Thyroid gland (tissue), 4 donors: ENCODE measurements around the gene HIVEP2. TPM values are rescaled to one million over a fixed set of nuclear protein-coding genes. Genes with fewer than 3 reads are reported as not detected.

Experiments
- DNase-seq, 2 donors: peaks; one replicate each; pipeline ENCODE4 v3.0.0-alpha.2; 2019
- H3K27ac ChIP-seq, 3 donors: fragments of 200-600 bp; sonication (generic); 1 replicate in 2 of 3; 2 replicates in 1 of 3; pipeline ENCODE4 v1.5.1; 2016 to 2019; ENCODE audit warnings: mild to moderate bottlenecking in 1 of 3, moderate library complexity in 1 of 3
- H3K27me3 ChIP-seq: fragments of 200-600 bp; sonication (generic); one replicate; pipeline ENCODE4 v1.5.1; 2019
- H3K36me3 ChIP-seq, 2 donors: fragments of 200-600 bp; sonication (generic); one replicate each; pipeline ENCODE4 v1.5.1; 2016 to 2019
- H3K4me1 ChIP-seq, 2 donors: fragments of 200-600 bp; sonication (generic); one replicate each; pipeline ENCODE4 v1.5.1; 2017 to 2019
- H3K4me3 ChIP-seq, 3 donors: fragments of 200-600 bp; sonication (generic); replicated peaks in 1 of 3; 1 replicate in 2 of 3; 2 replicates in 1 of 3; pipeline ENCODE4 v1.5.1; 2016; ENCODE audit warnings: mild to moderate bottlenecking in 1 of 3
- H3K9me3 ChIP-seq: fragments of 200-600 bp; sonication (generic); one replicate; pipeline ENCODE4 v1.5.1; 2017
- POLR2A ChIP-seq, 2 donors: fragments of 450-650 bp; IDR thresholded peaks; one replicate each; pipeline ENCODE4 v1.6.1; 2017; ENCODE audit warnings: antibody characterized with exemption in 2 of 2, mild to moderate bottlenecking in 2 of 2, moderate library complexity in 1 of 2
- WGBS, 2 donors: methylation state at CpG; one replicate each; pipeline ENCODE4 v1.1.5; 2017; 5-methylcytosine and 5-hydroxymethylcytosine counted together
- intact Hi-C: fragments of 100-400 bp; cut with DNase I; formaldehyde crosslinking; loops from one replicate; pipeline ENCODE4 v1.15.1; 2023
- total RNA-seq, 4 donors: library from RNA; depleted of rRNA; stranded (reverse); fragments of >200 nt; gene quantifications; one replicate each; pipeline ENCODE4 v1.2.3, GENCODE V29; 2016
- TF ChIP-seq, protein P1 (sequence below), 6 experiments: fragments of 200-600 bp in 3 of 6; fragments of 450-650 bp in 3 of 6; sonication (generic) in 3 of 6; IDR thresholded peaks; one replicate each; pipeline ENCODE4 v1.5.1; 2016 to 2019; ENCODE audit warnings: antibody characterized with exemption in 6 of 6, mild to moderate bottlenecking in 2 of 6, inconsistent platforms in 1 of 6, moderate library complexity in 1 of 6

Gene HIVEP2
- total RNA-seq, 4 donors from 2014 or later, result 23.3 to 41.8 (median 26.4) TPM

DNA sequence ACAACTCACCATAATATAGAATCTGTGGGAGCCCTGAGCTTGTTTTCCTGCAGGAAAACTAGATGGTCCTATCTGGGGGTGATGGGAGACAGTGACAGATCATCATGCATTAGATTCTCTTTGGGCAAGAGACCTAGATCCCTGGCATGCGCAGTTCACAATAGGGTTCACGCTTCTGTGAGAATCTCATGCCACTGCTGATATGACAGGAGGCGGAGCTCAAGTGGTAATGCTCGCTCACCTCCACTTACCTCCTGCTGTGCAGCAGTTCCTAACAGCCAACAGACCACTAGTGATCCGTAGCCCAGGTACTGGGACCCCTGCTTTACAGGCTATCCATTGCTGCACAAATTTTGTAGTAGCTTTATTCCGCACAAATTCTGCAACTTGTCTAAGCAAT is 84.5 kb downstream of the HIVEP2 start:
- intact Hi-C loops, result no loop called here
- Histone ChIP-seq H3K4me3 (no peak overlapping the region), H3K9me3 (no peaks in the 10 kb centered on the region), H3K4me1 (no peaks in the 10 kb centered on the region), H3K27me3 (no peaks in the 10 kb centered on the region), H3K27ac (no peak overlapping the region), H3K36me3 (no peaks in the 10 kb centered on the region)
- DNase-seq, result no peak
- 94 to 97% methylated on average over 6 of the region's 6 CpGs for whole genome bisulfite sequencing, 2 donors
- TF ChIP-seq, protein P1, sequence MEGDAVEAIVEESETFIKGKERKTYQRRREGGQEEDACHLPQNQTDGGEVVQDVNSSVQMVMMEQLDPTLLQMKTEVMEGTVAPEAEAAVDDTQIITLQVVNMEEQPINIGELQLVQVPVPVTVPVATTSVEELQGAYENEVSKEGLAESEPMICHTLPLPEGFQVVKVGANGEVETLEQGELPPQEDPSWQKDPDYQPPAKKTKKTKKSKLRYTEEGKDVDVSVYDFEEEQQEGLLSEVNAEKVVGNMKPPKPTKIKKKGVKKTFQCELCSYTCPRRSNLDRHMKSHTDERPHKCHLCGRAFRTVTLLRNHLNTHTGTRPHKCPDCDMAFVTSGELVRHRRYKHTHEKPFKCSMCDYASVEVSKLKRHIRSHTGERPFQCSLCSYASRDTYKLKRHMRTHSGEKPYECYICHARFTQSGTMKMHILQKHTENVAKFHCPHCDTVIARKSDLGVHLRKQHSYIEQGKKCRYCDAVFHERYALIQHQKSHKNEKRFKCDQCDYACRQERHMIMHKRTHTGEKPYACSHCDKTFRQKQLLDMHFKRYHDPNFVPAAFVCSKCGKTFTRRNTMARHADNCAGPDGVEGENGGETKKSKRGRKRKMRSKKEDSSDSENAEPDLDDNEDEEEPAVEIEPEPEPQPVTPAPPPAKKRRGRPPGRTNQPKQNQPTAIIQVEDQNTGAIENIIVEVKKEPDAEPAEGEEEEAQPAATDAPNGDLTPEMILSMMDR (IDR thresholded peaks at IDR 0.05), result no peak
- TF ChIP-seq POLR2A (IDR thresholded peaks at IDR 0.05), result no peak

DNA sequence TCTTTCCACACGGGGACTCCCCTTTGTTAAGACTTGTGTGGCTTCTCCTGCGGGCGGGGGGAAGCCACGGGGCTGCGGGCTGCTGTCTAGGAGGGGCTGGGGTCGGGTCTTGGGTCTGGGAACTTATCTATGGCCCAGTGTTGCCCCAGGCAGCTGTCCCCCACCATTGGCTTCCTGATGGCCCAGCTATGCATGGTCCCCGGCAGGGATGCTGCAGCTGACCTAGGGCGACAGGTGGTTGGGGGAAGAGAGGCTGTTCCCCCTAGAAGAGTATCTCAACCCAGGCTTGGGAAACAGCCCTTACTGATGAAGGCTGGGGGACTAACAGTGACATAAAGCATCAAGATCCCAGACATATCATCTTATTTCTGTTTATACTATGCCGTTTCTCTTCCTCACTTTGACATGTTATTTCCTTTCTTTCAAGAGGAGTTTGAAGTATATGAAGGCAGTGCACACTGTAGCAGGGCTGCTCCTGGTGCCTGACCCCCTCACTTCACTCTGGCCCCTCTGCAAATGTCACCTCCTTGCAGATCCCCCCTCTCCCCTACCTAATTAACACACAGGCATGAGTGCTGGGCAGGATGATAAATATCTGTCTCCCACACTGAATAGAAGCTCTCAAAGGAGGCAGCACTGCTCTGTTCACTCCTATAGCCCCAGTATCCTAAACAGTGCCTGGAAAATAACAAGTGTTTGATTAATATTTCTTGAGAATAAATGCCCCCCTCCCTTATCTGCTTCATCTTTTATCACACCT is 87.0 kb downstream of the HIVEP2 start:
- no peak for DNase-seq
- H3K9me3 ChIP-seq, result no peaks in the 10 kb centered on the region
- 71 to 79% methylated on average over 8 to 9 of the region's 9 CpGs for WGBS, 2 donors
- H3K27me3 ChIP-seq, result no peaks in the 10 kb centered on the region
- TF ChIP-seq POLR2A (IDR thresholded peaks at IDR 0.05), result no peak
- TF ChIP-seq, protein P1 (IDR thresholded peaks at IDR 0.05), result no peak
- no peak overlapping the region for H3K4me3 ChIP-seq
- H3K27ac ChIP-seq, result no peak overlapping the region
- intact Hi-C loops, result no loop called here
- no peaks in the 10 kb centered on the region for H3K36me3 ChIP-seq
- H3K4me1 ChIP-seq, result peaks cover 0 to 4% of the 10 kb centered on the region in 2 donors

DNA sequence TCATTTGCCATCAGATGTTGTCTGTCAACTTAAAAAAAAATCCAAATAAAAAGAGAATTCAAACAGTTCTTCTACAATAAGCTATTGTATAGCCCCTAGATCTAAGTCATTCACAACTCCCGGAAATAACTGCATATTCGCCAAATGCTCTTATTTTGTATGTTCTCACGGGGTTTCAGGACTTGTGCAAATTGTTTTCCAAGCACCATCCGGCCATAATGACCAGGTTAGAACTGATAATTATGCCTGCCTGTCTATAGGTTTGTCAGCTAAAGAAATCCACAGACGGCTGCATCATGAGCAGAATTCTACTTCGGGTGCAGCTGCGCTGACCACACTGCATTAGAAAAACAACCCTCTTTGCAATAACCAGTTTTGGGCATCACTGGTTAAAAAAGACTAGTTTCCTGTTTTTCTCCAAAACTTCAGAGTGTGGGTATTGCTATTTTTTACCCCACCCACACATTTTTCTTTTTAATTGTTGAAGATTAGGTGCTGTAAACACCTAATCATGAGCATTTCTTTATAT is 87.7 kb downstream of the HIVEP2 start:
- WGBS, 2 donors, result 75 to 85% methylated on average over 7 of the region's 7 CpGs

DNA sequence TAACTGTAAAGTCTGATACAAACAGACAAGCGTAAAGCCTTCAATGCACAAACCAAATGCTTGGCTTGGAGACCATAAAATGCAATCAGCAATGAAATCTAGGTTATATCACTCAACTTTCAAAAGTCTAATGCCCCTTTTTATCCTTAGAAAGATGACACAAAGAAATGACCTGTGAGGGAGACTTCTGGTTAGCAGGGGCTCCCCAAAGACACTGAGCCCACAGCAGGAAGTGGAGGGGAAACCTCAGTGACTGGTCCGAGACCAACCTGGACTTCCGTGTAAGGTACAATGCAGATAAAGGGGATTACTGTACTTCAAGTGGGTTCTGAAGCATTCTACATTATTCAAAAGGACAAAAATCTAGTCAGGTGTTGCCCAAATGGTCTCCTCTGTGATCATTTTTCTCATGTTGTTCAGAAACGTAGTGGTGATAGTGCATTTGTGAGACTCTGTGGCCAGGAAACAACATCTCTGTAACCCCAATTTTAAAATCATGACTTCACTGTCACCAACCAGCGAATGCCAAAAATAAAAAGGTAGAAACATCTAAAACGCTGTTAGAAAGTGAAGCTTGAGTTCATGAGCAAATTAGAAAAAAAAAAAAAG is 88.2 kb downstream of the HIVEP2 start:
- intact Hi-C loops, result no loop called here
- no peak overlapping the region for H3K27ac ChIP-seq
- no peak for DNase-seq
- 81 to 89% methylated on average over 6 of the region's 6 CpGs for WGBS, 2 donors
- peaks cover 0 to 4% of the 10 kb centered on the region in 2 donors for H3K4me1 ChIP-seq
- H3K27me3 ChIP-seq, result no peaks in the 10 kb centered on the region
- TF ChIP-seq, protein P1 (IDR thresholded peaks at IDR 0.05), result no peak
- no peak for TF ChIP-seq POLR2A (IDR thresholded peaks at IDR 0.05)
- no peaks in the 10 kb centered on the region for H3K36me3 ChIP-seq
- no peak overlapping the region for H3K4me3 ChIP-seq
- no peaks in the 10 kb centered on the region for H3K9me3 ChIP-seq

More for the DNA sequence above, 87.7 kb downstream of the HIVEP2 start:
- intact Hi-C loops, result no loop called here
- Histone ChIP-seq H3K4me3 (no peak overlapping the region), H3K9me3 (no peaks in the 10 kb centered on the region), H3K4me1 (peaks cover 0 to 4% of the 10 kb centered on the region in 2 donors), H3K27ac (no peak overlapping the region), H3K36me3 (no peaks in the 10 kb centered on the region), H3K27me3 (no peaks in the 10 kb centered on the region)
- DNase-seq, result no peak
- no peak for TF ChIP-seq POLR2A (IDR thresholded peaks at IDR 0.05)
- TF ChIP-seq, protein P1 (IDR thresholded peaks at IDR 0.05), result no peak
